ENCODE measurements around the gene TAOK3. TPM values are rescaled to one million over a fixed set of nuclear protein-coding genes. Genes with fewer than 3 reads are reported as not detected.

Gene TAOK3
- total and polyA plus RNA-seq, 10 of the 15 experiments (the other 5 are each of a cell fraction or from before 2014, with no cell fraction given), result 41.3 to 131 (median 57.8) TPM

DNA sequence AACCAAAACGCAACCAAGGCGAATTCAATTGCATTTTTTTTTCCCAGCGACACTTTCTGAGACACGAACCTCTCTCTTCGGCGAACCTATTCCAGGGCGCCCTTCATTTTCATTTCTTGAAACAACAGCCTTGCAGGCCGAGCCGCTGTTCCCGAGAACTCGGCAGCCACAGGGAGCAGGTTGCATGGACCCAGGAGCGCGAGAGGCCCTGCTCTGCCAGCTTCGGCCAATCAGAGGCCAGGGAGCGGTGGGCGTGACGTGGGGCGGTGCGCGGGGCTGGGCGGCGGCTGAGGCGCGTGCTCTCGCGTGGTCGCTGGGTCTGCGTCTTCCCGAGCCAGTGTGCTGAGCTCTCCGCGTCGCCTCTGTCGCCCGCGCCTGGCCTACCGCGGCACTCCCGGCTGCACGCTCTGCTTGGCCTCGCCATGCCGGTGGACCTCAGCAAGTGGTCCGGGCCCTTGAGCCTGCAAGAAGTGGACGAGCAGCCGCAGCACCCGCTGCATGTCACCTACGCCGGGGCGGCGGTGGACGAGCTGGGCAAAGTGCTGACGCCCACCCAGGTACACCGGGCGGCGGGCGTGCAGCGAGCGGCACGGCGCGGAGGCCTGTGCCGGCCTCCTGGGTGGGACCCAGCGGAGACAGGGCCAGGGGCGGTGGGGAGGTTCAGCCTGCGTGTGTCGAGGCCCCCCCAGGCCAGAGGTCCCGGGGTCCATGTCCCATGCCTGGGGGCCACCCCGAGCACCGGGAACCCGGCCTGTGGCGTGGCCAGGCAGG lies 236.7 kb downstream of the TAOK3 start, which contains the start of gene PEBP1 (continued):
- TF ChIP-seq, protein P1, sequence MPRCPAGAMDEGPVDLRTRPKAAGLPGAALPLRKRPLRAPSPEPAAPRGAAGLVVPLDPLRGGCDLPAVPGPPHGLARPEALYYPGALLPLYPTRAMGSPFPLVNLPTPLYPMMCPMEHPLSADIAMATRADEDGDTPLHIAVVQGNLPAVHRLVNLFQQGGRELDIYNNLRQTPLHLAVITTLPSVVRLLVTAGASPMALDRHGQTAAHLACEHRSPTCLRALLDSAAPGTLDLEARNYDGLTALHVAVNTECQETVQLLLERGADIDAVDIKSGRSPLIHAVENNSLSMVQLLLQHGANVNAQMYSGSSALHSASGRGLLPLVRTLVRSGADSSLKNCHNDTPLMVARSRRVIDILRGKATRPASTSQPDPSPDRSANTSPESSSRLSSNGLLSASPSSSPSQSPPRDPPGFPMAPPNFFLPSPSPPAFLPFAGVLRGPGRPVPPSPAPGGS (IDR thresholded peaks at IDR 0.05; ENCODE audit: borderline replicate concordance, insufficient read depth, low read depth, low read length, poor library complexity, severe bottlenecking), result no peak
- TF ChIP-seq TCF7 (IDR thresholded peaks at IDR 0.05; ENCODE audit: borderline replicate concordance) (no peak), SMARCA5 (IDR thresholded peaks at IDR 0.05) (no peak), RBBP5 (conservative IDR thresholded peaks at IDR 0.05) (no peak), BACH1 (IDR thresholded peaks at IDR 0.05; ENCODE audit: borderline replicate concordance) (peak; percentile 77), ESRRA (IDR thresholded peaks at IDR 0.05; ENCODE audit: low read length) (no peak), MEF2B (IDR thresholded peaks at IDR 0.05; ENCODE audit: partially characterized antibody, poor library complexity, severe bottlenecking) (no peak), BRCA1 (IDR thresholded peaks at IDR 0.05; ENCODE audit: low read depth, low read length) (peak; percentile 60), BHLHE40 (IDR thresholded peaks at IDR 0.05; ENCODE audit: borderline replicate concordance in 1 of 2, low read depth in 2 of 2, low read length in 1 of 2) (peak; percentile 67 to 90; a peak in 3 of 4 replicates), ZNF384 (IDR thresholded peaks at IDR 0.05; ENCODE audit: borderline replicate concordance, low read depth, low read length) (no peak), CREB1 (IDR thresholded peaks at IDR 0.05; ENCODE audit: low read depth) (peak; percentile 69), FOS (IDR thresholded peaks at IDR 0.05; ENCODE audit: borderline replicate concordance, extremely low read depth, insufficient read length) (no peak), EED (IDR thresholded peaks at IDR 0.05; ENCODE audit: low read depth) (no peak), TBL1XR1 (IDR thresholded peaks at IDR 0.05; ENCODE audit: low read depth, low read length) (no peak), CHD1 (IDR thresholded peaks at IDR 0.05; ENCODE audit: low read depth, low read length) (no peak)
- TF ChIP-seq, protein P2, sequence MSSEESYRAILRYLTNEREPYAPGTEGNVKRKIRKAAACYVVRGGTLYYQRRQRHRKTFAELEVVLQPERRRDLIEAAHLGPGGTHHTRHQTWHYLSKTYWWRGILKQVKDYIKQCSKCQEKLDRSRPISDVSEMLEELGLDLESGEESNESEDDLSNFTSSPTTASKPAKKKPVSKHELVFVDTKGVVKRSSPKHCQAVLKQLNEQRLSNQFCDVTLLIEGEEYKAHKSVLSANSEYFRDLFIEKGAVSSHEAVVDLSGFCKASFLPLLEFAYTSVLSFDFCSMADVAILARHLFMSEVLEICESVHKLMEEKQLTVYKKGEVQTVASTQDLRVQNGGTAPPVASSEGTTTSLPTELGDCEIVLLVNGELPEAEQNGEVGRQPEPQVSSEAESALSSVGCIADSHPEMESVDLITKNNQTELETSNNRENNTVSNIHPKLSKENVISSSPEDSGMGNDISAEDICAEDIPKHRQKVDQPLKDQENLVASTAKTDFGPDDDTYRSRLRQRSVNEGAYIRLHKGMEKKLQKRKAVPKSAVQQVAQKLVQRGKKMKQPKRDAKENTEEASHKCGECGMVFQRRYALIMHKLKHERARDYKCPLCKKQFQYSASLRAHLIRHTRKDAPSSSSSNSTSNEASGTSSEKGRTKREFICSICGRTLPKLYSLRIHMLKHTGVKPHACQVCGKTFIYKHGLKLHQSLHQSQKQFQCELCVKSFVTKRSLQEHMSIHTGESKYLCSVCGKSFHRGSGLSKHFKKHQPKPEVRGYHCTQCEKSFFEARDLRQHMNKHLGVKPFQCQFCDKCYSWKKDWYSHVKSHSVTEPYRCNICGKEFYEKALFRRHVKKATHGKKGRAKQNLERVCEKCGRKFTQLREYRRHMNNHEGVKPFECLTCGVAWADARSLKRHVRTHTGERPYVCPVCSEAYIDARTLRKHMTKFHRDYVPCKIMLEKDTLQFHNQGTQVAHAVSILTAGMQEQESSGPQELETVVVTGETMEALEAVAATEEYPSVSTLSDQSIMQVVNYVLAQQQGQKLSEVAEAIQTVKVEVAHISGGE (CRISPR knock-in tag; IDR thresholded peaks at IDR 0.05), result no peak
- TF ChIP-seq, protein P3, sequence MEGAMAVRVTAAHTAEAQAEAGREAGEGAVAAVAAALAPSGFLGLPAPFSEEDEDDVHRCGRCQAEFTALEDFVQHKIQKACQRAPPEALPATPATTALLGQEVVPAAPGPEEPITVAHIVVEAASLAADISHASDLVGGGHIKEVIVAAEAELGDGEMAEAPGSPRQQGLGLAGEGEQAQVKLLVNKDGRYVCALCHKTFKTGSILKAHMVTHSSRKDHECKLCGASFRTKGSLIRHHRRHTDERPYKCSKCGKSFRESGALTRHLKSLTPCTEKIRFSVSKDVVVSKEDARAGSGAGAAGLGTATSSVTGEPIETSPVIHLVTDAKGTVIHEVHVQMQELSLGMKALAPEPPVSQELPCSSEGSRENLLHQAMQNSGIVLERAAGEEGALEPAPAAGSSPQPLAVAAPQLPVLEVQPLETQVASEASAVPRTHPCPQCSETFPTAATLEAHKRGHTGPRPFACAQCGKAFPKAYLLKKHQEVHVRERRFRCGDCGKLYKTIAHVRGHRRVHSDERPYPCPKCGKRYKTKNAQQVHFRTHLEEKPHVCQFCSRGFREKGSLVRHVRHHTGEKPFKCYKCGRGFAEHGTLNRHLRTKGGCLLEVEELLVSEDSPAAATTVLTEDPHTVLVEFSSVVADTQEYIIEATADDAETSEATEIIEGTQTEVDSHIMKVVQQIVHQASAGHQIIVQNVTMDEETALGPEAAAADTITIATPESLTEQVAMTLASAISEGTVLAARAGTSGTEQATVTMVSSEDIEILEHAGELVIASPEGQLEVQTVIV (IDR thresholded peaks at IDR 0.05; ENCODE audit: borderline replicate concordance, partially characterized antibody), result no peak
- TF ChIP-seq, protein P4, sequence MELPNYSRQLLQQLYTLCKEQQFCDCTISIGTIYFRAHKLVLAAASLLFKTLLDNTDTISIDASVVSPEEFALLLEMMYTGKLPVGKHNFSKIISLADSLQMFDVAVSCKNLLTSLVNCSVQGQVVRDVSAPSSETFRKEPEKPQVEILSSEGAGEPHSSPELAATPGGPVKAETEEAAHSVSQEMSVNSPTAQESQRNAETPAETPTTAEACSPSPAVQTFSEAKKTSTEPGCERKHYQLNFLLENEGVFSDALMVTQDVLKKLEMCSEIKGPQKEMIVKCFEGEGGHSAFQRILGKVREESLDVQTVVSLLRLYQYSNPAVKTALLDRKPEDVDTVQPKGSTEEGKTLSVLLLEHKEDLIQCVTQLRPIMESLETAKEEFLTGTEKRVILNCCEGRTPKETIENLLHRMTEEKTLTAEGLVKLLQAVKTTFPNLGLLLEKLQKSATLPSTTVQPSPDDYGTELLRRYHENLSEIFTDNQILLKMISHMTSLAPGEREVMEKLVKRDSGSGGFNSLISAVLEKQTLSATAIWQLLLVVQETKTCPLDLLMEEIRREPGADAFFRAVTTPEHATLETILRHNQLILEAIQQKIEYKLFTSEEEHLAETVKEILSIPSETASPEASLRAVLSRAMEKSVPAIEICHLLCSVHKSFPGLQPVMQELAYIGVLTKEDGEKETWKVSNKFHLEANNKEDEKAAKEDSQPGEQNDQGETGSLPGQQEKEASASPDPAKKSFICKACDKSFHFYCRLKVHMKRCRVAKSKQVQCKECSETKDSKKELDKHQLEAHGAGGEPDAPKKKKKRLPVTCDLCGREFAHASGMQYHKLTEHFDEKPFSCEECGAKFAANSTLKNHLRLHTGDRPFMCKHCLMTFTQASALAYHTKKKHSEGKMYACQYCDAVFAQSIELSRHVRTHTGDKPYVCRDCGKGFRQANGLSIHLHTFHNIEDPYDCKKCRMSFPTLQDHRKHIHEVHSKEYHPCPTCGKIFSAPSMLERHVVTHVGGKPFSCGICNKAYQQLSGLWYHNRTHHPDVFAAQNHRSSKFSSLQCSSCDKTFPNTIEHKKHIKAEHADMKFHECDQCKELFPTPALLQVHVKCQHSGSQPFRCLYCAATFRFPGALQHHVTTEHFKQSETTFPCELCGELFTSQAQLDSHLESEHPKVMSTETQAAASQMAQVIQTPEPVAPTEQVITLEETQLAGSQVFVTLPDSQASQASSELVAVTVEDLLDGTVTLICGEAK (IDR thresholded peaks at IDR 0.05; ENCODE audit: borderline replicate concordance), result no peak
